Activated naive CD4-positive, alpha-beta T cell treated with anti-CD3 and anti-CD28 coated beads, Interleukin-2, amount 10 ng/mL, durations not matched to agents 5 hours and 36 hours (primary cell): ENCODE measurements around the gene NPNT. TPM values are rescaled to one million over a fixed set of nuclear protein-coding genes. Genes with fewer than 3 reads are reported as not detected.

Source experiments
- total RNA-seq, 2 experiments: library from RNA; stranded (reverse); gene quantifications; one replicate each; pipeline ENCODE4 v1.2.3, GENCODE V29; 2021

Gene NPNT, protein sequence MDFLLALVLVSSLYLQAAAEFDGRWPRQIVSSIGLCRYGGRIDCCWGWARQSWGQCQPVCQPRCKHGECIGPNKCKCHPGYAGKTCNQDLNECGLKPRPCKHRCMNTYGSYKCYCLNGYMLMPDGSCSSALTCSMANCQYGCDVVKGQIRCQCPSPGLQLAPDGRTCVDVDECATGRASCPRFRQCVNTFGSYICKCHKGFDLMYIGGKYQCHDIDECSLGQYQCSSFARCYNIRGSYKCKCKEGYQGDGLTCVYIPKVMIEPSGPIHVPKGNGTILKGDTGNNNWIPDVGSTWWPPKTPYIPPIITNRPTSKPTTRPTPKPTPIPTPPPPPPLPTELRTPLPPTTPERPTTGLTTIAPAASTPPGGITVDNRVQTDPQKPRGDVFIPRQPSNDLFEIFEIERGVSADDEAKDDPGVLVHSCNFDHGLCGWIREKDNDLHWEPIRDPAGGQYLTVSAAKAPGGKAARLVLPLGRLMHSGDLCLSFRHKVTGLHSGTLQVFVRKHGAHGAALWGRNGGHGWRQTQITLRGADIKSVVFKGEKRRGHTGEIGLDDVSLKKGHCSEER
- total RNA-seq: not detected

DNA sequence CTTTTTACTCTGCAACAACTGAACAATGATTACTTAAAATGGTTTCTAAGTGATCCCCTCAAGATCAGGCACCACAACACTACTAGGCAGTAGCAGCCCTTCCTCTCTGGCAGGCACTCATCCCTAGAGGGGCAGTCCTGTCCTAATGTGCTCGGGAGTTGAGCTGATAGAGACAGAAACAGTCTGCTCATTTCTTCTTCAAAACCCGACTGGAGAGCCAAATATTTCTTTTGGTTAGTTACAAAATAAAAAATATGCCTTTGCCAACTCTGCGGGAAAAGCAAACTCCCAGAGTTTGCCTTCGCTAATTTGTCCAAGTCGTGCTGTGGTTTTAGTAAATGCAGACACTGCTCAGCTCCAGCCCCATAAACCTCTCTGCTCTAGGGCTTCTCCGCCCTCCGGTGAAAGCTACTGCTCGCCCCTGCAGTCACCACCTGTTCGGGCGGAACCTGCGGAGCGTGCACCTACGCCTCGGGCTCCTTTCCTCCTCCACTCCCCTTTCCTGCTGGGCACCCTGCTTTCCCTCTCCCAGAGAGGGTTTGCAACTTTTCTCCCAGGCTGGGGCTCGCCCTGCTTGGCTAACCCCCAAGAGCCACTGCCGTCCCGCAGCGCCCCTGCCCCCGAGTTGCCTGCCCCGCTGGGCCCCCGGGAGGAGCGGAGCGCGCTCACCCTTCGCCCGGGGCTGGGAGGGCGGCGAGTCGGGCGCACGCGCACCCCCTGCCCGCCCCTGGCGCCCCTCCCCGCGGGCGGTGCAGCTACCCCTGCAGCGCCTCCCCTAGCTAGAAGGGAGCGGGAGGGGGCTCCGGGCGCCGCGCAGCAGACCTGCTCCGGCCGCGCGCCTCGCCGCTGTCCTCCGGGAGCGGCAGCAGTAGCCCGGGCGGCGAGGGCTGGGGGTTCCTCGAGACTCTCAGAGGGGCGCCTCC lies at the start of gene NPNT:
NPNT (plus strand) TSS at position 812 of the 923 bp plus-strand sequence. CDS start 182 bp downstream, outside the sequence.

Other genes starting within 250 kb of the NPNT start
- 10 to 100 TPM; 15.0 to 15.9 TPM for gene INTS12, start 186.8 kb upstream of the NPNT start, total RNA-seq
- gene GSTCD, start 186.7 kb upstream of the NPNT start, total RNA-seq: 1 to 10 TPM; 7.6 to 8.1 TPM